Measurements from ENCODE around the gene DSCAML1.
"Not testable (repeated sequence)": the region's sequence is repeated elsewhere in the genome, so short reads cannot be mapped to it uniquely, and the experiment has no call there.

Gene DSCAML1

DNA sequence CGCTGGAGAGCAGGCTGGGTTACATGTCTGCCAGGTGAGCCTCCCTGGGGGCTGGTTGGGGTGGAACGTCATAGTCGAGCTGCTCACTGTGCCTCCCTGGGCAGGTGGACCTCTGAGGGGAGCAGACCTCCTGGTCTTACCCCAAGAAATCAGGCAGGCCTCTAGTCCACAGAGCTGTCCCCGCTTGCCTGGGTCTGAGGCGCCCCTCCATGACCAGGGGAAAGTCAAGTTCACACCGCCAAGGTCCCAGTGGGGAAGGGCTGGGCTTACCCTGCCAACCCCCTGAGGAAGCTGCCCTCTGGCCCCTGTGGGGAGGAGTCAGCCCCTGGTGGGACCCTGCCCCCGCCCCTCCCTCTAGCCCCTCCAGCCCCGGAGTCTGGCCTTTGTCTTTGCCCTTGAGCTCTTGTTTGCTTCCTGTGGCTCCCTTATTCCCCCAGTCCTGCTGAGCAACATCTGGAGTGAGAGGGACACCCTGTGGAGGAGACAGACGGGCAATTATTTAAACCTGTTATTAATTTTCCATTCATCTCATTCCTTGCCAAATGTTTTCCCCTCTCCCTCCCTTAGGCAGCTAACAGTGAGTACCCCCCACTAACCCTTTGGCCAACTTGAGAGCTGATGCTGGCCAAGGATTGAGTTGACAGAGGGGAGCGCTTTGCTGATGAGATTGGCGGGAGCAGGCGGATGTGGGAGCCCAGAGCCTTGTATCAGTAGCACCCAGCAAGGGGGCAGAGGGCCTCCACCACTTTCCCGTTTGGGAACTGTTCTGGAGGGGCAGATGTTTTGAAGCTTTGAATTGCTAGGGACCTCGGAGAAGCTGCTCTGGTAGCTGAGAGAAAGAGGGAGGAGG lies 385.9 kb downstream of the DSCAML1 start:
- no peak overlapping the region for H3K4me3 ChIP-seq (replicated peaks; ENCODE audit: low read depth, low read length)
- DNase-seq (ENCODE audit: low read depth), result no peak
- TF ChIP-seq, protein P1, sequence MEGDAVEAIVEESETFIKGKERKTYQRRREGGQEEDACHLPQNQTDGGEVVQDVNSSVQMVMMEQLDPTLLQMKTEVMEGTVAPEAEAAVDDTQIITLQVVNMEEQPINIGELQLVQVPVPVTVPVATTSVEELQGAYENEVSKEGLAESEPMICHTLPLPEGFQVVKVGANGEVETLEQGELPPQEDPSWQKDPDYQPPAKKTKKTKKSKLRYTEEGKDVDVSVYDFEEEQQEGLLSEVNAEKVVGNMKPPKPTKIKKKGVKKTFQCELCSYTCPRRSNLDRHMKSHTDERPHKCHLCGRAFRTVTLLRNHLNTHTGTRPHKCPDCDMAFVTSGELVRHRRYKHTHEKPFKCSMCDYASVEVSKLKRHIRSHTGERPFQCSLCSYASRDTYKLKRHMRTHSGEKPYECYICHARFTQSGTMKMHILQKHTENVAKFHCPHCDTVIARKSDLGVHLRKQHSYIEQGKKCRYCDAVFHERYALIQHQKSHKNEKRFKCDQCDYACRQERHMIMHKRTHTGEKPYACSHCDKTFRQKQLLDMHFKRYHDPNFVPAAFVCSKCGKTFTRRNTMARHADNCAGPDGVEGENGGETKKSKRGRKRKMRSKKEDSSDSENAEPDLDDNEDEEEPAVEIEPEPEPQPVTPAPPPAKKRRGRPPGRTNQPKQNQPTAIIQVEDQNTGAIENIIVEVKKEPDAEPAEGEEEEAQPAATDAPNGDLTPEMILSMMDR (IDR thresholded peaks at IDR 0.05; ENCODE audit: low read length, missing control alignments), result no peak

DNA sequence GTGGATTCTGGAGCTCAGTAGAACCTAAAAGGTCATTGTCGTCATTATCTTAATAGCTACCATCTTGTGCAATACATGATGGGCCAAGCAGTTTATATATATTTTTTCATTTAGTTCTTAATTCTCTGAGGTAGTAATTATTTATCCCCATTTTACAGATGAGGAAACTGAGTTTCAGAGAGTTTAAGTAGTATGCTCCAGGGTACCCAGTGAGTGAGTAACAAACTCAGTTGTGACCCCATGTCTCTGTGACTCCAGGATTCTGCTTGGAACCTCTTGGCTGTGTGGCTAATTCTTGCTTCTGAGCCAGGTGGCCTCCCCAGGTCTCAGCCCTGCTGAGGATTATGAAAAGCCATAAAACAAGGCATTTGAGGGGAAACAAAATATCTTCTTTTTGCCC lies 386.8 kb downstream of the DSCAML1 start:
- TF ChIP-seq, protein P1 (IDR thresholded peaks at IDR 0.05; ENCODE audit: low read length, missing control alignments), result no peak
- H3K4me3 ChIP-seq (replicated peaks; ENCODE audit: low read depth, low read length), result no peak overlapping the region
- DNase-seq (ENCODE audit: low read depth), result no peak

GRCh38 chr11:117409511-117409910 lies 387.5 kb downstream of the DSCAML1 start:
- no peak for DNase-seq (ENCODE audit: low read depth)
- TF ChIP-seq, protein P1 (IDR thresholded peaks at IDR 0.05; ENCODE audit: low read length, missing control alignments), result no peak
- H3K4me3 ChIP-seq (replicated peaks; ENCODE audit: low read depth, low read length), result no peak overlapping the region

GRCh38 chr11:117408356-117408755 lies 388.7 kb downstream of the DSCAML1 start:
- TF ChIP-seq, protein P1 (IDR thresholded peaks at IDR 0.05; ENCODE audit: low read length, missing control alignments), result no peak
- no peak for DNase-seq (ENCODE audit: low read depth)

DNA sequence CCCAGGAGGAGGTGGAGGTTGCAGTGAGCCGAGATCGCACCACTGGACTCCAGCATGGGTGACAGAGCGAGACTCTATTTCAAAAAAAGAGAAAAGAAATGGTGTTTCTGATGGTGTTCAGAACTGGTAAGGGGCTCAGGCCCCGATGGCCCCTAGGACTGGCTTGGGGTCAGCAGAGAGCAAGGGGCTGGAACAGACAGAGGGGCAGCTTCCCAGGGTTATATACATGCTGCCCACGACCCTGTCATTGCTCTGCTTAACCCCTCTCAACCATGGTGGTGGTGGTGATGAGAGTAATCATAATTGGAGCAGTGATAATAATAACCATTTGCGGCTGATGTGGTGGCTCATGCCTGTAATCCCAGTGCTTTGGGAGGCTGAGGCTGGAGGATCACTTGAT lies 390.0 kb downstream of the DSCAML1 start:
- TF ChIP-seq, protein P1 (IDR thresholded peaks at IDR 0.05; ENCODE audit: low read length, missing control alignments), result no peak
- H3K4me3 ChIP-seq (replicated peaks; ENCODE audit: low read depth, low read length), result no peak overlapping the region
- DNase-seq (ENCODE audit: low read depth), result no peak

More at GRCh38 chr11:117408356-117408755, 388.7 kb downstream of the DSCAML1 start:
- H3K4me3 ChIP-seq (replicated peaks; ENCODE audit: low read depth, low read length), result no peak overlapping the region

GRCh38 chr11:117405898-117406297 lies 391.1 kb downstream of the DSCAML1 start:
- not testable (repeated sequence) for H3K4me3 ChIP-seq (replicated peaks; ENCODE audit: low read depth, low read length); DNase-seq (ENCODE audit: low read depth)

DNA sequence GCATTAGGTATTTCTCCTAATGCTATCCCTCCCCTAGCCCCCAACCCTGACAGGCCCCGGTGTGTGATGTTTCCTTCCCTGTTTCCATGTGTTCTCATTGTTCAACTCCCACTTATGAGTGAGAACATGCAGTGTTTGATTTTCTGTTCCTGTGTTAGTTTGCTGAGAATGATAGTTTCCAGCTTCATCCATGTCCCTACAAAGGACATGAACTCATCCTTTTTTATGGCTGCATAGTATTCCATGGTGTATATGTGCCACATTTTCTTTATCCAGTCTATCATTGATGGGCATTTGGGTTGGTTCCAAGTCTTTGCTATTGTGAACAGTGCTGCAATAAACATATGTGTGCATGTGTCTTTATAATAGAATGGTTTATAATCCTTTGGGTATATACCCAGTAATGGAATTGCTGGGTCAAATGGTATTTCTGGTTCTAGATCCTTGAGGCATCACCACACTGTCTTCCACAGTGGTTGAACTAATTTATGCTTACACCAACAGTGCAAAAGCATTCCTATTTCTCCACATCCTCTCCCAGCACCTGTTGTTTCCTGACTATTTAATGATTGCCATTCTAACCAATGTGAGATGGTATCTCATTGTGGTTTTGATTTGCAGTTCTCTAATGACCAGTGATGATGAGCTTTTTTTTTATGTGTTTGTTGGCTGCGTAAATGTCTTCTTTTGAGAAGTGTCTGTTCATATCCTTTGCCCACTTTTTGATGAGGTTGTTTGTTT lies 397.7 kb downstream of the DSCAML1 start:
- not testable (repeated sequence) for H3K4me3 ChIP-seq (replicated peaks; ENCODE audit: low read depth, low read length); DNase-seq (ENCODE audit: low read depth)

GRCh38 chr11:117398618-117399017 lies 398.4 kb downstream of the DSCAML1 start:
- DNase-seq (ENCODE audit: low read depth); H3K4me3 ChIP-seq (replicated peaks; ENCODE audit: low read depth, low read length): not testable (repeated sequence)
